Esophagus squamous epithelium (tissue), 4 donors: ENCODE measurements around the gene GFRA1.

Source experiments
- CTCF ChIP-seq, 6 experiments: fragments of 450-650 bp in 4 of 6; fragments of 200-600 bp in 2 of 6; sonication (generic) in 2 of 6; IDR thresholded peaks; one replicate each; pipeline ENCODE4 v1.5.1; 2016 to 2019; ENCODE audit warnings: antibody characterized with exemption in 6 of 6, mild to moderate bottlenecking in 4 of 6, moderate library complexity in 4 of 6
- POLR2A ChIP-seq, 4 donors: fragments of 450-650 bp; IDR thresholded peaks; one replicate each; pipeline ENCODE4 v1.6.1; 2017; ENCODE audit warnings: antibody characterized with exemption in 4 of 4, mild to moderate bottlenecking in 4 of 4, moderate library complexity in 3 of 4

- no peak for TF ChIP-seq POLR2A (IDR thresholded peaks at IDR 0.05)
- TF ChIP-seq CTCF (IDR thresholded peaks at IDR 0.05), result no peak
Observed at GRCh38 chr10:116259638-116260037, 13.4 kb downstream of the GFRA1 start.
